H9 (cell line): Measurements from ENCODE around the gene SLC35G1. TPM values are rescaled to one million over a fixed set of nuclear protein-coding genes. Genes with fewer than 3 reads are reported as not detected.

Experiments
- DNase-seq: peaks from one replicate; pipeline ENCODE4 v3.0.0-alpha.2; 2017
- H2AFZ ChIP-seq: one replicate; pipeline ENCODE4 v1.6.1; 2013; ENCODE audit warnings: mild to moderate bottlenecking, low read length, control low read depth, moderate library complexity
- H2AK5ac ChIP-seq: 2 replicates; pipeline ENCODE4 v1.6.1; 2013; ENCODE audit warnings: low read length, control low read depth, mixed read lengths; ENCODE audit not compliant: insufficient read length
- H2BK120ac ChIP-seq: one replicate; pipeline ENCODE4 v1.6.1; 2013; ENCODE audit warnings: low read depth, mild to moderate bottlenecking, low read length, control low read depth, inconsistent platforms; ENCODE audit not compliant: poor library complexity, severe bottlenecking
- H2BK12ac ChIP-seq: 2 replicates; pipeline ENCODE4 v1.6.1; 2013; ENCODE audit warnings: low read length, control low read depth, mixed read lengths, low read depth; ENCODE audit not compliant: insufficient read length
- H2BK15ac ChIP-seq: 2 replicates; pipeline ENCODE4 v1.6.1; 2013; ENCODE audit warnings: low read depth, low read length, control low read depth
- H2BK20ac ChIP-seq: one replicate; pipeline ENCODE4 v1.6.1; 2013; ENCODE audit warnings: low read depth, mild to moderate bottlenecking, low read length, control low read depth, inconsistent platforms; ENCODE audit not compliant: poor library complexity, severe bottlenecking
- H2BK5ac ChIP-seq: 2 replicates; pipeline ENCODE4 v1.6.1; 2013; ENCODE audit warnings: low read length, control low read depth, mixed read lengths; ENCODE audit not compliant: insufficient read length
- H3K14ac ChIP-seq: 2 replicates; pipeline ENCODE4 v1.6.1; 2013; ENCODE audit warnings: low read length, control low read depth; ENCODE audit not compliant: insufficient read depth
- H3K18ac ChIP-seq: 2 replicates; pipeline ENCODE4 v1.6.1; 2013; ENCODE audit warnings: low read depth, mild to moderate bottlenecking, mixed read lengths, low read length, control low read depth; ENCODE audit not compliant: insufficient read length
- H3K23ac ChIP-seq: 2 replicates; pipeline ENCODE4 v1.6.1; 2013; ENCODE audit warnings: low read length, control low read depth, mixed read lengths, low read depth; ENCODE audit not compliant: insufficient read length
- H3K23me2 ChIP-seq: 2 replicates; pipeline ENCODE4 v1.6.1; 2013; ENCODE audit warnings: low read depth, mild to moderate bottlenecking, mixed read lengths, low read length, control low read depth; ENCODE audit not compliant: insufficient read length, poor library complexity, severe bottlenecking
- H3K27ac ChIP-seq: 2 replicates; pipeline ENCODE4 v1.5.1; 2013; ENCODE audit warnings: low read length, control low read depth, mixed read lengths, low read depth; ENCODE audit not compliant: insufficient read length
- H3K27me3 ChIP-seq: 2 replicates; pipeline ENCODE4 v1.6.1; 2013; ENCODE audit warnings: low read length, control low read depth, inconsistent platforms; ENCODE audit not compliant: insufficient read depth
- H3K4ac ChIP-seq: 2 replicates; pipeline ENCODE4 v1.6.1; 2013; ENCODE audit warnings: low read depth, mild to moderate bottlenecking, control low read depth, inconsistent platforms, low read length, moderate library complexity
- H3K4me1 ChIP-seq: 2 replicates; pipeline ENCODE4 v1.6.1; 2013; ENCODE audit warnings: low read length, control low read depth, inconsistent platforms; ENCODE audit not compliant: insufficient read depth
- H3K4me2 ChIP-seq: 2 replicates; pipeline ENCODE4 v1.6.1; 2013; ENCODE audit warnings: low read length, control low read depth, mixed read lengths; ENCODE audit not compliant: insufficient read length, insufficient read depth
- H3K56ac ChIP-seq: 2 replicates; pipeline ENCODE4 v1.6.1; 2013; ENCODE audit warnings: low read depth, mild to moderate bottlenecking, mixed read lengths, low read length, control low read depth; ENCODE audit not compliant: insufficient read length
- H3K79me1 ChIP-seq: 2 replicates; pipeline ENCODE4 v1.6.1; 2013; ENCODE audit warnings: low read depth, mild to moderate bottlenecking, moderate library complexity, low read length, control low read depth, inconsistent platforms; ENCODE audit not compliant: insufficient read depth, poor library complexity, severe bottlenecking
- H3K79me2 ChIP-seq: 2 replicates; pipeline ENCODE4 v1.6.1; 2013; ENCODE audit warnings: low read length, control low read depth, inconsistent platforms; ENCODE audit not compliant: insufficient read depth
- H3K9ac ChIP-seq: 2 replicates; pipeline ENCODE4 v1.6.1; 2013; ENCODE audit warnings: low read length, control low read depth, mixed read lengths; ENCODE audit not compliant: insufficient read length; ENCODE audit errors: extremely low read depth
- H3K9me3 ChIP-seq: one replicate; pipeline ENCODE4 v1.6.1; 2013; ENCODE audit warnings: low read depth, low read length, inconsistent platforms; ENCODE audit not compliant: control insufficient read depth
- H3T11ph ChIP-seq: one replicate; pipeline ENCODE4 v1.6.1; 2013; ENCODE audit warnings: mild to moderate bottlenecking, low read length, control low read depth, inconsistent platforms
- H4K20me1 ChIP-seq: one replicate; pipeline ENCODE4 v1.6.1; 2013; ENCODE audit not compliant: control insufficient read depth, insufficient read length, insufficient read depth
- H4K5ac ChIP-seq: 2 replicates; pipeline ENCODE4 v1.6.1; 2013; ENCODE audit warnings: low read depth, mild to moderate bottlenecking, mixed read lengths, low read length, control low read depth; ENCODE audit not compliant: insufficient read length
- H4K8ac ChIP-seq: replicated peaks from 2 replicates; pipeline ENCODE4 v1.6.1; 2013; ENCODE audit warnings: low read length, control low read depth, mixed read lengths, low read depth; ENCODE audit not compliant: insufficient read length
- H4K91ac ChIP-seq: 2 replicates; pipeline ENCODE4 v1.6.1; 2013; ENCODE audit warnings: low read depth, mild to moderate bottlenecking, moderate library complexity, mixed read lengths, low read length, control low read depth; ENCODE audit not compliant: insufficient read length
- H3K27ac Mint-ChIP-seq, 3 experiments: 2 replicates in 2 of 3; 3 replicates in 1 of 3; pipeline ENCODE4 v1.8.0; 2020 to 2021; ENCODE audit warnings: mixed read lengths in 3 of 3, mild to moderate bottlenecking in 1 of 3, moderate library complexity in 1 of 3
- H3K27me3 Mint-ChIP-seq: 2 replicates; pipeline ENCODE4 v1.8.0; 2021; ENCODE audit warnings: low read depth, mild to moderate bottlenecking, moderate library complexity, mixed read lengths
- H3K36me3 Mint-ChIP-seq, 3 experiments: 2 replicates in 2 of 3; 3 replicates in 1 of 3; pipeline ENCODE4 v1.8.0; 2020 to 2021; ENCODE audit warnings: low read depth in 3 of 3, mixed read lengths in 3 of 3; ENCODE audit not compliant: insufficient read depth in 1 of 3
- H3K4me1 Mint-ChIP-seq, 2 experiments: 2 replicates each; pipeline ENCODE4 v1.8.0; 2020; ENCODE audit warnings: mixed read lengths in 2 of 2
- H3K4me3 Mint-ChIP-seq, 2 experiments: 2 replicates in 1 of 2; 3 replicates in 1 of 2; pipeline ENCODE4 v1.8.0; 2020 to 2021; ENCODE audit warnings: mild to moderate bottlenecking in 2 of 2, mixed read lengths in 2 of 2, moderate library complexity in 1 of 2
- H3K9me3 Mint-ChIP-seq, 2 experiments: 2 replicates in 1 of 2; 3 replicates in 1 of 2; pipeline ENCODE4 v1.8.0; 2020; ENCODE audit warnings: mild to moderate bottlenecking in 2 of 2, mixed read lengths in 2 of 2, moderate library complexity in 1 of 2
- CTCF ChIP-seq: fragments of 200-600 bp; sonication (generic); conservative IDR thresholded peaks from 3 replicates; pipeline ENCODE4 v1.8.0; 2021; ENCODE audit warnings: antibody characterized with exemption, mild to moderate bottlenecking
- WGBS: extraction: QIAGEN DNeasy Blood & Tissue Kit; methylation state at CpG from one replicate; pipeline ENCODE4 v1.1.7; 2013; ENCODE audit warnings: missing lambda C conversion rate, low lambda C conversion rate, mixed read lengths; ENCODE audit not compliant: insufficient read length; ENCODE audit errors: extremely low coverage; 5-methylcytosine and 5-hydroxymethylcytosine counted together
- total RNA-seq: library from RNA; stranded (reverse); gene quantifications from 2 replicates; pipeline ENCODE4 v1.2.1, GENCODE V29; 2021

SLC35G1 gene
- total RNA-seq, 1 experiment from 2014 or later: 6.3 TPM

- no CpG with 5 or more reads among the region's 3 CpGs for WGBS
- Histone ChIP-seq H3K27me3 (peaks cover 13% of the 10 kb centered on the region; the same call in 1 of the 2 replicates), H3K79me2 (no peaks in the 10 kb centered on the region), H3K79me1 (no peaks in the 10 kb centered on the region), H2BK15ac (no peak overlapping the region), H3K18ac (no peak overlapping the region), H2AFZ (no peak overlapping the region), H3K9ac (no peak overlapping the region), H3K9me3 (no peaks in the 10 kb centered on the region), H3K14ac (no peak overlapping the region), H3T11ph (no peak overlapping the region), H3K4me2 (no peak overlapping the region), H4K91ac (no peak overlapping the region), H2BK5ac (no peak overlapping the region), H2AK5ac (no peak overlapping the region), H3K23ac (no peak overlapping the region), H3K4me1 (no peaks in the 10 kb centered on the region; the same call in 1 of the 2 replicates), H3K56ac (no peak overlapping the region), H3K4ac (no peak overlapping the region), H2BK120ac (no peak overlapping the region), H4K5ac (no peak overlapping the region), H4K20me1 (no peaks in the 10 kb centered on the region), H3K23me2 (no peaks in the 10 kb centered on the region), H3K27ac (no peak overlapping the region), H2BK20ac (no peak overlapping the region), H4K8ac (no peak overlapping the region), H2BK12ac (no peak overlapping the region)
- H3K4me1 Mint-ChIP-seq: peaks cover 12 to 20% of the 10 kb centered on the region in 2 experiments
- H3K27ac Mint-ChIP-seq: no peak overlapping the region
- peaks cover 96% of the 10 kb centered on the region for H3K27me3 Mint-ChIP-seq
- DNase-seq: no peak
- peaks cover 0 to 4% (median 4%) of the 10 kb centered on the region in 3 experiments; a peak in 4 of 7 replicates for H3K36me3 Mint-ChIP-seq
- TF ChIP-seq CTCF: no peak
- H3K9me3 Mint-ChIP-seq: peaks cover 18 to 24% of the 10 kb centered on the region in 2 experiments
- no peak overlapping the region for H3K4me3 Mint-ChIP-seq
Observed at GRCh38 chr10:93854975-93855374, 38.8 kb upstream of the SLC35G1 start.
